ENCODE measurements around the gene SAMD10. TPM values are rescaled to one million over a fixed set of nuclear protein-coding genes. Genes with fewer than 3 reads are reported as not detected.
A peak's percentile ranks its signal among the peaks of the same experiment; 100 is the strongest.

Gene SAMD10
- 10 to 100 TPM in 2 of 5 donors, 1 to 10 TPM in 3; 2.9 to 68.1 (median 9.4) TPM for total RNA-seq
- 1 to 10 TPM; 4.9 to 6.6 (median 6.3) TPM for polyA plus RNA-seq
- long read RNA-seq, donor 1 = 0 reads
- long read RNA-seq, donor 2 = 0 reads
- long read RNA-seq, donor 3, partial matches to known transcripts = 0 of 3 reads
- long read RNA-seq, donor 3, other reads (novel, unspliced or antisense) = 0 of 3 reads
- long read RNA-seq, donor 4 = 0 reads
- long read RNA-seq, donor 5 = 0 reads
- long read RNA-seq, donor 6, partial matches to known transcripts = 157 of 202 reads
- long read RNA-seq, donor 6, other reads (novel, unspliced or antisense) = 40 of 202 reads
- long read RNA-seq, donor 7, partial matches to known transcripts = 0 of 3 reads
- long read RNA-seq, donor 7, other reads (novel, unspliced or antisense) = 0 of 3 reads
- long read RNA-seq, donor 8, partial matches to known transcripts = 0 of 3 reads
- long read RNA-seq, donor 8, other reads (novel, unspliced or antisense) = 0 of 3 reads
- long read RNA-seq, donor 9, partial matches to known transcripts = 0 of 3 reads
- long read RNA-seq, donor 9, other reads (novel, unspliced or antisense) = 0 of 3 reads
- long read RNA-seq, donor 10, partial matches to known transcripts = 0 of 1 reads
- long read RNA-seq, donor 10, other reads (novel, unspliced or antisense) = 0 of 1 reads

- intact Hi-C loops (cut with DNase I; ENCODE audit: low total_unique reads) = no loop called here
- H3K36me3 ChIP-seq = peaks cover 22 to 32% (median 22%) of the 10 kb centered on the region in 4 donors
- TF ChIP-seq, protein P1, sequence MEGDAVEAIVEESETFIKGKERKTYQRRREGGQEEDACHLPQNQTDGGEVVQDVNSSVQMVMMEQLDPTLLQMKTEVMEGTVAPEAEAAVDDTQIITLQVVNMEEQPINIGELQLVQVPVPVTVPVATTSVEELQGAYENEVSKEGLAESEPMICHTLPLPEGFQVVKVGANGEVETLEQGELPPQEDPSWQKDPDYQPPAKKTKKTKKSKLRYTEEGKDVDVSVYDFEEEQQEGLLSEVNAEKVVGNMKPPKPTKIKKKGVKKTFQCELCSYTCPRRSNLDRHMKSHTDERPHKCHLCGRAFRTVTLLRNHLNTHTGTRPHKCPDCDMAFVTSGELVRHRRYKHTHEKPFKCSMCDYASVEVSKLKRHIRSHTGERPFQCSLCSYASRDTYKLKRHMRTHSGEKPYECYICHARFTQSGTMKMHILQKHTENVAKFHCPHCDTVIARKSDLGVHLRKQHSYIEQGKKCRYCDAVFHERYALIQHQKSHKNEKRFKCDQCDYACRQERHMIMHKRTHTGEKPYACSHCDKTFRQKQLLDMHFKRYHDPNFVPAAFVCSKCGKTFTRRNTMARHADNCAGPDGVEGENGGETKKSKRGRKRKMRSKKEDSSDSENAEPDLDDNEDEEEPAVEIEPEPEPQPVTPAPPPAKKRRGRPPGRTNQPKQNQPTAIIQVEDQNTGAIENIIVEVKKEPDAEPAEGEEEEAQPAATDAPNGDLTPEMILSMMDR (IDR thresholded peaks at IDR 0.05) = peak in 2 of 7 experiments; percentile 13 to 22
- no peak for TF ChIP-seq EP300 (IDR thresholded peaks at IDR 0.05)
- WGBS, 5 donors = 1 to 6% (median 2%) methylated on average over 13 to 52 of the region's 52 CpGs
- H3K4me1 ChIP-seq = peaks cover 33 to 67% (median 54%) of the 10 kb centered on the region in 4 donors
- DNase-seq = peak; percentile 56 to 93
- peak within 1 kb of the TSS; percentile 84 to 87 (median 86) for H3K4me3 ChIP-seq
- H3K27ac ChIP-seq = peak within 1 kb of the TSS; percentile 87 to 90 (median 89)
- H3K9me3 ChIP-seq = no peaks in the 10 kb centered on the region
- peaks cover 0 to 7% (median 0%) of the 10 kb centered on the region in 3 donors for H3K27me3 ChIP-seq
Observed at GRCh38 chr20:63979557-63980316, at the start of gene SAMD10. SAMD10 (minus strand) TSS chr20:63979642; CDS start chr20:63979467, 175 bp downstream.

DNA sequence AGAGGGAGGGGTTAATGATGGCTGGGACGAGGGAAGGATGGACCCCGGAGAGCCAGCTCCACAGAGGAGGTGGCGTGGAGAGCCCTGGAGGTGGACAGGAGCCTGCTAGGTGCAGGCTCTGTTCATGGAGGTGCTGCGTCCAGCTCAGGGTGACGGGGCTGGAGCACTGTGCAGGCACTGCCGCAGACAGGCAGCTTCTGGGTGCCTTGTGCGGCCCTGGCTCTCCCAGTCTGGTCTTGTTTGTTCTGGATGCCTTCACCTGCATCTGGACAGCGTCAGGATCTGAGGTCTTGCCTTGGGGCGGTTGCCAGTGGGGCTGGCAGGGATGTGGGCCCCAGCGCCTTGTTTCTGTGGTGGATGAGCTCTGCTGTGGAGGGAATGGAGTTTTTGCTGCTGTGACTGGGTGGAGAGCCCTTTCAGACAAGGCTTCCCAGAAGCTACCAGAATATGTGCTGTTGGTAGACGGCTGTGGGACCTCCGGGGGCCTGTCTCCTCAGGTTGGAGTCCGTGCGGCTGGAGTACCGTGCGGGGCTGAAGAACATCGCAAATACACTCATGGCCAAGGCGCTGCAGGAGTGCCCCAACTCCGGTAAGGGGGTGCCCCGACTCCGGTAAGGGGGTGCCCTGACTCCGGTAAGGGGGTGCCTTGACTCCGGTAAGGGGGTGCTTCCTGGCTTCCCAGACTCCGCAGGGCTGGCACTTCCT, 48.7 kb upstream of the SAMD10 start:
- WGBS, 5 donors = 90 to 94% (median 94%) methylated on average over 22 to 24 of the region's 24 CpGs
- H3K27ac ChIP-seq = peak overlapping the region in 1 of 5 donors; percentile 29
- H3K4me1 ChIP-seq = peaks cover 0 to 35% (median 13%) of the 10 kb centered on the region in 4 donors
- TF ChIP-seq POLR2A (IDR thresholded peaks at IDR 0.05) = no peak
- TF ChIP-seq, protein P1 (IDR thresholded peaks at IDR 0.05) = no peak
- TF ChIP-seq POLR2AphosphoS5 (IDR thresholded peaks at IDR 0.05) = peak; percentile 25 to 74 (median 49)
- TF ChIP-seq EP300 (IDR thresholded peaks at IDR 0.05) = peak; percentile 49
- DNase-seq = no peak
- H3K9me3 ChIP-seq = no peaks in the 10 kb centered on the region
- intact Hi-C loops (cut with DNase I; ENCODE audit: low total_unique reads) = no loop called here
- no peaks in the 10 kb centered on the region for H3K27me3 ChIP-seq
- no peak overlapping the region for H3K4me3 ChIP-seq
- H3K36me3 ChIP-seq = peaks cover 87 to 100% (median 99%) of the 10 kb centered on the region in 4 donors

DNA sequence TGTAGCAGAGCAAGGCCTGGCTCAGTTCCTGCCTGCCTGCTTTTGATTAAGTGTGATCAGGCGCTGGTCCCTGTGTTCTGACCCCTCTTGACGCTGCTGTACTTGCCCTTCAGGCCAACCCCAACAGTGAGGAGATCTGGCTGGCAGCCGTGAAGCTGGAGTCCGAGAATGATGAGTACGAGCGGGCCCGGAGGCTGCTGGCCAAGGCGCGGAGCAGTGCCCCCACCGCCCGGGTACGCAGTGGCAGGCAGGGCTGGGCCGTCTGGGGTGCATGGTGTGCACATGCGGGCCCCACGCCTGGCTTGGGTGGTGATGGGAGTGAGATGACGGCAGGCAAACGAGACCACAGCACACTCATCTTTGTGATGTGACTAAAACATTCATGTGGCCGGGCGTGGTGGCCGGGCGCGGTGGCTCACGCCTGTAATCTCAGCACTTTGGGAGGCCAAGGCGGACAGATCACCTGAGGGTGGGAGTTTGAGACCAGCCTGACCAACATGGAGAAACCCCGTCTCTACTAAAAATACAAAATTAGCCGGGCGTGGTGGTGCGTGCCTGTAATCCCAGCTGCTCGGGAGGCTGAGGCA, 46.5 kb upstream of the SAMD10 start:
- Histone ChIP-seq H3K4me3 (no peak overlapping the region), H3K27me3 (no peaks in the 10 kb centered on the region), H3K9me3 (no peaks in the 10 kb centered on the region), H3K4me1 (peaks cover 0 to 33% (median 12%) of the 10 kb centered on the region in 4 donors), H3K36me3 (peaks cover 92 to 100% (median 100%) of the 10 kb centered on the region in 4 donors), H3K27ac (no peak overlapping the region)
- WGBS, 5 donors = 95 to 98% (median 97%) methylated on average over 28 to 29 of the region's 29 CpGs
- no peak for DNase-seq
- intact Hi-C loops (cut with DNase I; ENCODE audit: low total_unique reads) = no loop called here
- TF ChIP-seq EP300 (IDR thresholded peaks at IDR 0.05) = no peak
- TF ChIP-seq POLR2AphosphoS5 (IDR thresholded peaks at IDR 0.05) = no peak
- no peak for TF ChIP-seq POLR2A (IDR thresholded peaks at IDR 0.05)
- TF ChIP-seq, protein P1 (IDR thresholded peaks at IDR 0.05) = no peak

Measured in stomach (tissue), 19 donors.